ENCODE data around the gene FMNL3. TPM values are rescaled to one million over a fixed set of nuclear protein-coding genes. Genes with fewer than 3 reads are reported as not detected.
A peak's percentile ranks its signal among the peaks of the same experiment; 100 is the strongest.

The FMNL3 gene
- total RNA-seq, 1 donor from 2014 or later = 58.4 TPM

GRCh38 chr12:49750027-49750995, 43.1 kb upstream of the FMNL3 start:
- Histone ChIP-seq H3K36me3 (ENCODE audit: insufficient read depth, low read length) (peaks cover 29% of the 10 kb centered on the region), H3K4me3 (ENCODE audit: insufficient read depth, low read depth, low read length) (no peak overlapping the region), H3K27ac (ENCODE audit: low read depth, low read length) (no peak overlapping the region), H3K9ac (ENCODE audit: low read length) (no peak overlapping the region), H2AFZ (ENCODE audit: low read depth, low read length) (no peak overlapping the region), H3K9me3 (ENCODE audit: insufficient read depth, low read depth, low read length) (no peaks in the 10 kb centered on the region), H3K4me2 (ENCODE audit: low read length) (no peak overlapping the region), H3K79me2 (ENCODE audit: insufficient read depth, low read length) (peaks cover 99% of the 10 kb centered on the region), H4K20me1 (ENCODE audit: insufficient read depth, low read length) (peaks cover 99% of the 10 kb centered on the region), H3K27me3 (ENCODE audit: insufficient read depth, low read length) (no peaks in the 10 kb centered on the region), H3K4me1 (ENCODE audit: insufficient read depth, low read length) (peaks cover 15% of the 10 kb centered on the region)
- H3K27ac Mint-ChIP-seq (ENCODE audit: unreplicated experiment) = peak overlapping the region; percentile 88
- no peaks in the 10 kb centered on the region for H3K9me3 Mint-ChIP-seq (ENCODE audit: unreplicated experiment)
- DNase-seq (ENCODE audit: low read depth) (peak; percentile 39), FAIRE-seq (no peak)
- peak overlapping the region; percentile 68 for H3K4me3 Mint-ChIP-seq (ENCODE audit: unreplicated experiment)
- peaks cover 63% of the 10 kb centered on the region for H3K4me1 Mint-ChIP-seq (ENCODE audit: low read depth, unreplicated experiment)
- peaks cover 10% of the 10 kb centered on the region for H3K36me3 Mint-ChIP-seq (ENCODE audit: low read depth, unreplicated experiment)
- TF ChIP-seq EZH2 (IDR thresholded peaks at IDR 0.05; ENCODE audit: insufficient read depth, low read length) (no peak), CTCF (IDR thresholded peaks at IDR 0.05; ENCODE audit: insufficient read depth, low read depth, low read length) (no peak)
- no peaks in the 10 kb centered on the region for H3K27me3 Mint-ChIP-seq (ENCODE audit: low read depth, unreplicated experiment)

- Mint-ChIP-seq H3K4me1 (ENCODE audit: low read depth, unreplicated experiment) (peaks cover 66% of the 10 kb centered on the region), H3K4me3 (ENCODE audit: unreplicated experiment) (no peak overlapping the region), H3K9me3 (ENCODE audit: unreplicated experiment) (no peaks in the 10 kb centered on the region), H3K36me3 (ENCODE audit: low read depth, unreplicated experiment) (peaks cover 4% of the 10 kb centered on the region), H3K27me3 (ENCODE audit: low read depth, unreplicated experiment) (no peaks in the 10 kb centered on the region), H3K27ac (ENCODE audit: unreplicated experiment) (peak overlapping the region; percentile 66)
- no peak for TF ChIP-seq EZH2 (IDR thresholded peaks at IDR 0.05; ENCODE audit: insufficient read depth, low read length)
- TF ChIP-seq CTCF (IDR thresholded peaks at IDR 0.05; ENCODE audit: insufficient read depth, low read depth, low read length) = no peak
- DNase-seq (ENCODE audit: low read depth) (no peak), FAIRE-seq (no peak)
- H3K27ac ChIP-seq (ENCODE audit: low read depth, low read length) = no peak overlapping the region
- no peak overlapping the region for H3K4me3 ChIP-seq (ENCODE audit: insufficient read depth, low read depth, low read length)
- H3K9ac ChIP-seq (ENCODE audit: low read length) = no peak overlapping the region
- peaks cover 17% of the 10 kb centered on the region for H3K36me3 ChIP-seq (ENCODE audit: insufficient read depth, low read length)
- peaks cover 16% of the 10 kb centered on the region for H3K4me1 ChIP-seq (ENCODE audit: insufficient read depth, low read length)
- peaks cover 99% of the 10 kb centered on the region for H4K20me1 ChIP-seq (ENCODE audit: insufficient read depth, low read length)
- H3K9me3 ChIP-seq (ENCODE audit: insufficient read depth, low read depth, low read length) = no peaks in the 10 kb centered on the region
- no peaks in the 10 kb centered on the region for H3K27me3 ChIP-seq (ENCODE audit: insufficient read depth, low read length)
- H3K79me2 ChIP-seq (ENCODE audit: insufficient read depth, low read length) = peaks cover 99% of the 10 kb centered on the region
- peak overlapping the region; percentile 23 for H3K4me2 ChIP-seq (ENCODE audit: low read length)
- H2AFZ ChIP-seq (ENCODE audit: low read depth, low read length) = no peak overlapping the region
Measured at GRCh38 chr12:49748800-49749199, 41.6 kb upstream of the FMNL3 start.

- Histone ChIP-seq H3K4me3 (ENCODE audit: insufficient read depth, low read depth, low read length) (no peak overlapping the region), H3K36me3 (ENCODE audit: insufficient read depth, low read length) (peaks cover 14% of the 10 kb centered on the region), H3K27ac (ENCODE audit: low read depth, low read length) (no peak overlapping the region), H3K27me3 (ENCODE audit: insufficient read depth, low read length) (no peaks in the 10 kb centered on the region), H3K9ac (ENCODE audit: low read length) (no peak overlapping the region), H3K4me2 (ENCODE audit: low read length) (peak overlapping the region; percentile 23), H4K20me1 (ENCODE audit: insufficient read depth, low read length) (peaks cover 99% of the 10 kb centered on the region), H3K4me1 (ENCODE audit: insufficient read depth, low read length) (peaks cover 16% of the 10 kb centered on the region), H2AFZ (ENCODE audit: low read depth, low read length) (no peak overlapping the region), H3K79me2 (ENCODE audit: insufficient read depth, low read length) (peaks cover 100% of the 10 kb centered on the region), H3K9me3 (ENCODE audit: insufficient read depth, low read depth, low read length) (no peaks in the 10 kb centered on the region)
- Mint-ChIP-seq H3K4me3 (ENCODE audit: unreplicated experiment) (no peak overlapping the region), H3K4me1 (ENCODE audit: low read depth, unreplicated experiment) (peaks cover 65% of the 10 kb centered on the region), H3K36me3 (ENCODE audit: low read depth, unreplicated experiment) (peaks cover 3% of the 10 kb centered on the region), H3K9me3 (ENCODE audit: unreplicated experiment) (no peaks in the 10 kb centered on the region), H3K27ac (ENCODE audit: unreplicated experiment) (peak overlapping the region; percentile 66), H3K27me3 (ENCODE audit: low read depth, unreplicated experiment) (no peaks in the 10 kb centered on the region)
- no peak for FAIRE-seq
- no peak for DNase-seq (ENCODE audit: low read depth)
- no peak for TF ChIP-seq EZH2 (IDR thresholded peaks at IDR 0.05; ENCODE audit: insufficient read depth, low read length)
- no peak for TF ChIP-seq CTCF (IDR thresholded peaks at IDR 0.05; ENCODE audit: insufficient read depth, low read depth, low read length)
Measured at GRCh38 chr12:49748306-49748705, 41.1 kb upstream of the FMNL3 start.

Data from astrocyte (in vitro differentiated cells and primary cell).